Keratinocyte (primary cell): ENCODE measurements around the gene MS4A3. TPM values are rescaled to one million over a fixed set of nuclear protein-coding genes. Genes with fewer than 3 reads are reported as not detected.

Experiments
- DNase-seq: peaks from one replicate; pipeline ENCODE4 v3.0.0-alpha.2; 2011; ENCODE audit warnings: low read depth, missing footprints, low spot score
- FAIRE-seq: peaks from 2 replicates; lab custom pipeline; 2011; peaks lifted over from hg19 to GRCh38; lab: Jason Lieb, UNC
- H2AFZ ChIP-seq: 2 replicates; pipeline ENCODE4 v1.6.0; 2012; ENCODE audit warnings: low read length, control low read depth, inconsistent platforms; ENCODE audit not compliant: control insufficient read depth
- H3K27ac ChIP-seq: 2 replicates; pipeline ENCODE4 v1.5.1; 2011; ENCODE audit warnings: low read length; ENCODE audit not compliant: control insufficient read depth, insufficient read depth
- H3K27me3 ChIP-seq: 3 replicates; pipeline ENCODE4 v1.6.0; 2011; ENCODE audit warnings: low read length; ENCODE audit not compliant: control insufficient read depth, insufficient read depth; ENCODE audit errors: extremely low read depth
- H3K36me3 ChIP-seq, 2 experiments: 2 replicates in 1 of 2; 3 replicates in 1 of 2; pipeline ENCODE4 v1.5.1; 2011; ENCODE audit warnings: low read length in 2 of 2, mild to moderate bottlenecking in 1 of 2; ENCODE audit not compliant: control insufficient read depth in 2 of 2, insufficient read depth in 2 of 2; ENCODE audit errors: extremely low read depth in 1 of 2
- H3K4me1 ChIP-seq: 3 replicates; pipeline ENCODE4 v1.5.1; 2011; ENCODE audit warnings: low read length; ENCODE audit not compliant: control insufficient read depth, insufficient read depth; ENCODE audit errors: extremely low read depth
- H3K4me2 ChIP-seq: 3 replicates; pipeline ENCODE4 v1.6.0; 2011; ENCODE audit warnings: low read depth, low read length; ENCODE audit not compliant: control insufficient read depth, insufficient read depth; ENCODE audit errors: extremely low read depth
- H3K4me3 ChIP-seq, 3 experiments: fragments of 200-600 bp in 1 of 3; sonication (generic) in 1 of 3; 2 replicates in 2 of 3; 3 replicates in 1 of 3; pipeline ENCODE4 v1.5.1; 2011 to 2016; ENCODE audit warnings: low read length in 3 of 3, mild to moderate bottlenecking in 3 of 3, control low read depth in 2 of 3, inconsistent platforms in 1 of 3, low read depth in 1 of 3, mixed read lengths in 1 of 3, mixed run types in 1 of 3, moderate library complexity in 1 of 3; ENCODE audit not compliant: control insufficient read depth in 2 of 3, insufficient read depth in 2 of 3; ENCODE audit errors: extremely low read depth in 1 of 3
- H3K79me2 ChIP-seq: 2 replicates; pipeline ENCODE4 v1.6.0; 2012; ENCODE audit warnings: low read length; ENCODE audit not compliant: control insufficient read depth, insufficient read depth
- H3K9ac ChIP-seq: 3 replicates; pipeline ENCODE4 v1.6.0; 2011; ENCODE audit warnings: low read length; ENCODE audit not compliant: control insufficient read depth, insufficient read depth; ENCODE audit errors: extremely low read depth
- H3K9me1 ChIP-seq: 3 replicates; pipeline ENCODE4 v1.6.0; 2011; ENCODE audit warnings: low read length; ENCODE audit not compliant: control insufficient read depth, insufficient read depth; ENCODE audit errors: extremely low read depth
- H3K9me3 ChIP-seq: 2 replicates; pipeline ENCODE4 v1.5.1; 2012; ENCODE audit warnings: low read depth, low read length; ENCODE audit not compliant: control insufficient read depth
- H4K20me1 ChIP-seq: 3 replicates; pipeline ENCODE4 v1.6.0; 2011; ENCODE audit warnings: low read length; ENCODE audit not compliant: control insufficient read depth, insufficient read depth; ENCODE audit errors: extremely low read depth
- CTCF ChIP-seq, 3 experiments: IDR thresholded peaks in 1 of 3; conservative IDR thresholded peaks in 1 of 3; optimal IDR thresholded peaks in 1 of 3; 2 replicates in 2 of 3; 3 replicates in 1 of 3; pipeline versions ENCODE3 to v1.5.1; 2011; ENCODE audit warnings: low read length in 3 of 3, mild to moderate bottlenecking in 3 of 3, moderate library complexity in 2 of 3, control low read depth in 1 of 3, inconsistent platforms in 1 of 3; ENCODE audit not compliant: insufficient read depth in 2 of 3; ENCODE audit errors: extremely low read depth in 1 of 3
- EZH2 ChIP-seq: IDR thresholded peaks from one replicate; pipeline ENCODE4 v1.6.1; 2012; ENCODE audit warnings: inconsistent platforms, mild to moderate bottlenecking, low read length, moderate library complexity
- dilution Hi-C: fragments of 300-500 bp; cut with MboI; formaldehyde crosslinking; loops from one replicate; pipeline ENCODE4 v1.7.0; 2020; ENCODE audit warnings: low sequenced_read_pairs; ENCODE audit not compliant: extremely low pct_ligation_motif_present
- polyA plus RNA-seq, 5 experiments: library from polyadenylated mRNA; depleted of rRNA in 3 of 5; stranded (reverse) in 3 of 5; stranded (forward) in 1 of 5; unstranded in 1 of 5; fragments of >200 nt; gene quantifications; 1 replicate in 1 of 5; 2 replicates in 3 of 5; 3 replicates in 1 of 5; pipeline versions ENCODE4 v1.2.1 to v1.2.3, GENCODE V29; 2011 to 2012; ENCODE audit warnings: missing spikeins in 2 of 5, low read depth in 1 of 5, low replicate concordance in 1 of 5

The MS4A3 gene
- polyA plus RNA-seq, 1 donor (not counting 4 experiments of a cell fraction or from before 2014, with no cell fraction given): not detected

- FAIRE-seq (no peak), DNase-seq (no peak)
- dilution Hi-C loops: no loop called here
- H2AFZ ChIP-seq: no peak overlapping the region
- no peaks in the 10 kb centered on the region for H3K9me3 ChIP-seq
- H3K4me3 ChIP-seq: no peak overlapping the region
- no peak overlapping the region for H3K27ac ChIP-seq
- H3K36me3 ChIP-seq: no peaks in the 10 kb centered on the region
- no peaks in the 10 kb centered on the region for H3K9me1 ChIP-seq
- H3K4me2 ChIP-seq: no peak overlapping the region
- H4K20me1 ChIP-seq: no peaks in the 10 kb centered on the region
- no peaks in the 10 kb centered on the region for H3K27me3 ChIP-seq
- H3K9ac ChIP-seq: no peak overlapping the region
- no peaks in the 10 kb centered on the region for H3K79me2 ChIP-seq
- TF ChIP-seq CTCF (optimal IDR thresholded peaks at IDR 0.05 in 1 of 3, IDR thresholded peaks at IDR 0.05 in 1 of 3, conservative IDR thresholded peaks at IDR 0.05 in 1 of 3; ENCODE audit: extremely low read depth in 1 of 3, insufficient read depth in 2 of 3, low read length in 3 of 3) (no peak), EZH2 (no peak)
- no peaks in the 10 kb centered on the region for H3K4me1 ChIP-seq
These were observed 2.6 kb downstream of the MS4A3 start for GRCh38 chr11:60059052-60059451.

- no peak overlapping the region for H2AFZ ChIP-seq
- H3K9me3 ChIP-seq: no peaks in the 10 kb centered on the region
- dilution Hi-C loops: no loop called here
- DNase-seq (no peak), FAIRE-seq (no peak)
- H3K4me3 ChIP-seq: no peak overlapping the region
- H3K9me1 ChIP-seq: no peaks in the 10 kb centered on the region
- H4K20me1 ChIP-seq: no peaks in the 10 kb centered on the region
- TF ChIP-seq CTCF (optimal IDR thresholded peaks at IDR 0.05 in 1 of 3, IDR thresholded peaks at IDR 0.05 in 1 of 3, conservative IDR thresholded peaks at IDR 0.05 in 1 of 3; ENCODE audit: extremely low read depth in 1 of 3, insufficient read depth in 2 of 3, low read length in 3 of 3): no peak
- no peak for TF ChIP-seq EZH2
- H3K4me1 ChIP-seq: no peaks in the 10 kb centered on the region
- H3K36me3 ChIP-seq: no peaks in the 10 kb centered on the region
- H3K27me3 ChIP-seq: no peaks in the 10 kb centered on the region
- no peaks in the 10 kb centered on the region for H3K79me2 ChIP-seq
- H3K4me2 ChIP-seq: no peak overlapping the region
- no peak overlapping the region for H3K9ac ChIP-seq
- H3K27ac ChIP-seq: no peak overlapping the region
These were observed 3.2 kb downstream of the MS4A3 start for GRCh38 chr11:60059521-60060240.
